BE2C (cell line): ENCODE data around the gene OTOP3.
"Not testable (repeated sequence)": the region's sequence is repeated elsewhere in the genome, so short reads cannot be mapped to it uniquely, and the experiment has no call there.

Experiments used
- DNase-seq: peaks from one replicate; pipeline ENCODE4 v3.0.0-alpha.2; 2020
- H3K27me3 ChIP-seq: fragments of 250-450 bp; sonication (Bioruptor Pico); 2 replicates; pipeline ENCODE4 v1.5.1; 2020; ENCODE audit warnings: mild to moderate bottlenecking
- H3K36me3 ChIP-seq: fragments of 250-450 bp; sonication (Bioruptor Pico); 2 replicates; pipeline ENCODE4 v1.5.1; 2020; ENCODE audit warnings: mild to moderate bottlenecking
- H3K4me1 ChIP-seq: fragments of 250-450 bp; sonication (Bioruptor Pico); 2 replicates; pipeline ENCODE4 v1.5.1; 2020
- H3K4me3 ChIP-seq: 2 replicates; pipeline ENCODE4 v1.5.1; 2011; ENCODE audit warnings: low read depth, low read length
- H3K9me3 ChIP-seq: fragments of 250-450 bp; sonication (Bioruptor Pico); 2 replicates; pipeline ENCODE4 v1.5.1; 2020
- TF ChIP-seq, protein P1 (sequence below): IDR thresholded peaks from 2 replicates; pipeline ENCODE4 v1.5.1; 2012; ENCODE audit warnings: mild to moderate bottlenecking, low read depth, low read length

The OTOP3 gene

DNA sequence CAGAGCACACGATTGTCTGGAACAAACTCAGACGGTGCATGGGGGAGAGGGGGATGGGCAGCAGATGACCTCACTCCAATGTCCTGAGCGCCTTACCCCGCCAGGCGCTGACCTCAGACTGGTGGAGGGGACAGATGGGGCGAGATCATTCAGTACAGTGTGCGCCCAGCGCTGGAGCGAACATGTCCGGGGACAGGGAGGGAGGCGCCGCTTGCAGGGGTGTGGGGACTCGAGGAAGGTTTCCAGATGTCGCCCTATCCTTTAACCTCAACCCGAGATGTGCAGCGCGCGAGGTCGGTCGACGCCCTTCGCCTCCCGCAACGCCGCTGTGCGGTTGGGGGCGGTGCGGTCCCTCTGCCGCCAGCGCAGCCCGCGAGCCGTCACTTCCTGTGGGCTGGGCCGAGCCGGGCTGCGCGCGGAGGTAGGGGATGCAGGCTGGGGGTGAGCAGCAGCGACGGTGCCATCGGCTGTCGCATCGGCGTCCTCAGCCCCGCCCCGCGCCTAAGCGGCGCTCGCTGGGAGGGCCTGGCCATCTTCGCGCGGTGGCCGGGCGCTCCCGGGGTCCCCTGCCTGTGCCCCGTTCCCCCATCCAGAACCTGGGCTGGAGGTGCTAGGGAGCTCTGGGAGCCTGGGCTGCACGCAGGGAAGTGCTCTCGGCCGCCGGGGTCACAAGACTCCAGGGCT is 46.4 kb downstream of the OTOP3 start:
- no peaks in the 10 kb centered on the region for H3K27me3 ChIP-seq
- DNase-seq = peak; percentile 94
- no peaks in the 10 kb centered on the region for H3K9me3 ChIP-seq
- no peaks in the 10 kb centered on the region for H3K36me3 ChIP-seq
- peak overlapping the region; percentile 87 for H3K4me3 ChIP-seq
- TF ChIP-seq, protein P1, sequence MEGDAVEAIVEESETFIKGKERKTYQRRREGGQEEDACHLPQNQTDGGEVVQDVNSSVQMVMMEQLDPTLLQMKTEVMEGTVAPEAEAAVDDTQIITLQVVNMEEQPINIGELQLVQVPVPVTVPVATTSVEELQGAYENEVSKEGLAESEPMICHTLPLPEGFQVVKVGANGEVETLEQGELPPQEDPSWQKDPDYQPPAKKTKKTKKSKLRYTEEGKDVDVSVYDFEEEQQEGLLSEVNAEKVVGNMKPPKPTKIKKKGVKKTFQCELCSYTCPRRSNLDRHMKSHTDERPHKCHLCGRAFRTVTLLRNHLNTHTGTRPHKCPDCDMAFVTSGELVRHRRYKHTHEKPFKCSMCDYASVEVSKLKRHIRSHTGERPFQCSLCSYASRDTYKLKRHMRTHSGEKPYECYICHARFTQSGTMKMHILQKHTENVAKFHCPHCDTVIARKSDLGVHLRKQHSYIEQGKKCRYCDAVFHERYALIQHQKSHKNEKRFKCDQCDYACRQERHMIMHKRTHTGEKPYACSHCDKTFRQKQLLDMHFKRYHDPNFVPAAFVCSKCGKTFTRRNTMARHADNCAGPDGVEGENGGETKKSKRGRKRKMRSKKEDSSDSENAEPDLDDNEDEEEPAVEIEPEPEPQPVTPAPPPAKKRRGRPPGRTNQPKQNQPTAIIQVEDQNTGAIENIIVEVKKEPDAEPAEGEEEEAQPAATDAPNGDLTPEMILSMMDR = peak; percentile 10; the same call in 1 of the 2 replicates
- H3K4me1 ChIP-seq = no peaks in the 10 kb centered on the region

DNA sequence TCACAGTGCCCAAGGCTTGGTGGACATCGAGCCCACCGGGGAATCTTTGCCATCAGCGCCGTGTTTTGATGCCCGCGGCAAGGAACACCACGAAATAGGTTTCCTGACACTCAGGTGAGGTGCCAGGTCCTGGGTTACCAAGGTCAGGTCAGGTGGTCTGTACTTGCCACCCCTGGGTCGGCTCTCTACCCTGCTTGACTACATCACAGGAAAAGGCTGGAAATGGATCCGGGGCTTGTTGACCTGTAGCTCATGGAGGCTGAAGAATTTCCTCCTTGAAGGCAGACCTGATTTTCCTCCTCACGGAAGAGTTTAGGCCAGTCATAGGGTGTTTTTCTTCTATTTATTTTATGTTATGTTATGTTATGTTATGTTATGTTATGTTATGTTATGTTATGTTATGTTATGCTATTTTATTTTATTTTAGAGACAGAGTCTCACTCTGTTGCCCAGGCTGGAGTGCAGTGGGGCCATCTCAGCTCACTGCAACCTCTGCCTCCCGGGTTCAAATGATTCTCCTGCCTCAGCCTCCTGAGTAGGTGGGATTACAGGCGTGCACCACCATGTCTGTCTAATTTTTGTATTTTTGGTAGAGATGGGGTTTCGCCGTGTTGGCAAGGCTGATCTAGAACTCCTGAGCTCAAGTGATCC is 47.1 kb downstream of the OTOP3 start:
- H3K4me3 ChIP-seq = peak overlapping the region; percentile 87
- not testable (repeated sequence) for H3K4me1 ChIP-seq, DNase-seq, H3K9me3 ChIP-seq, H3K27me3 ChIP-seq, H3K36me3 ChIP-seq

DNA sequence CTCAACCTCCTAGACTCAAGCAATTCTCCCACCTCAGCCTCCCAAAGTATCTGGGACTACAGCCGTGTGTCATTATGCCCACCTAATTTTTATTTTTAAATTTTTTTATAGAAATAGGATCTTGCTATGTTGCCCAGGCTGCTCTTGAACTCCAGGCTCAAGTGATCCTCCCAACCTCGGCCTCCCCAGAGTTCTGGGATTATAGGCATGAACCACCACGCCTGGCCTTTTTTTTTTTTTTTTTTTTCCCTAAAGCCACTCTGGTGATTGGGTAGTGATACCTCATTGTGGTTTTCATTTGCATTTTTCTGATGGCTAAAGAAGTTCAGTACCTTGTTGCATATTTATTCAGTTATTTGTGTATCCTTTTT is 50.5 kb downstream of the OTOP3 start:
- peaks cover 7% of the 10 kb centered on the region for H3K4me1 ChIP-seq
- TF ChIP-seq, protein P1 = no peak
- no peaks in the 10 kb centered on the region for H3K9me3 ChIP-seq
- no peak overlapping the region for H3K4me3 ChIP-seq
- no peaks in the 10 kb centered on the region for H3K36me3 ChIP-seq
- no peak for DNase-seq
- no peaks in the 10 kb centered on the region for H3K27me3 ChIP-seq

DNA sequence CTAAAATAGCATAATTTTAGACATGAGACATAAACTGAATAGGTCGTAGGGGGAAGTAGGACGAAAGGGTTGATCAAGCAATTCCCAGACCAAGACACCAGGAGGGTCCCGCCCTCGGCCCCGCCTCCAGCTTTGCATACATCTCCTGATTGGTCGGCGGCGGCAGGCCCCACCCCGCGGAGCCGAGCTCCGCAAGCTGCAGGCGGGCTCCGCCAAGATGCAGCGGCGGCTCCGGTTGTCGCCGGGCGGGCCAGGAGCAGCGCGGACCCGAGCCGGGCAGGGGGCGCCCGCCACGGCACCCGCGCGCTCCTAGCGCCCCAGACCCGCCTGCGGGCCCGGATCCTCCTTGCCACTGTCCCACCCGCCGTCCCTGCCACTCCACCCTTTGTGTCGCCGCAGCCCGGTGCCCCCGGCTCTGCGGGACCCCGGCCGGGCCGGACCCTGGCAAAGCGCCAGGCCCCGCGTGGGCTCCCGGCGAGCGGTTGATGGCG is 51.8 kb downstream of the OTOP3 start, which contains the start of gene CDR2L:
TSS of gene CDR2L (plus strand) at position 215 of the 491 bp plus-strand sequence. CDS start 412 bp downstream, outside the sequence.
- Histone ChIP-seq H3K27me3 (no peaks in the 10 kb centered on the region), H3K36me3 (no peaks in the 10 kb centered on the region), H3K9me3 (no peaks in the 10 kb centered on the region), H3K4me1 (peaks cover 7% of the 10 kb centered on the region), H3K4me3 (peak within 1 kb of the TSS; percentile 87)
- TF ChIP-seq, protein P1 = no peak
- DNase-seq = peak; percentile 99

DNA sequence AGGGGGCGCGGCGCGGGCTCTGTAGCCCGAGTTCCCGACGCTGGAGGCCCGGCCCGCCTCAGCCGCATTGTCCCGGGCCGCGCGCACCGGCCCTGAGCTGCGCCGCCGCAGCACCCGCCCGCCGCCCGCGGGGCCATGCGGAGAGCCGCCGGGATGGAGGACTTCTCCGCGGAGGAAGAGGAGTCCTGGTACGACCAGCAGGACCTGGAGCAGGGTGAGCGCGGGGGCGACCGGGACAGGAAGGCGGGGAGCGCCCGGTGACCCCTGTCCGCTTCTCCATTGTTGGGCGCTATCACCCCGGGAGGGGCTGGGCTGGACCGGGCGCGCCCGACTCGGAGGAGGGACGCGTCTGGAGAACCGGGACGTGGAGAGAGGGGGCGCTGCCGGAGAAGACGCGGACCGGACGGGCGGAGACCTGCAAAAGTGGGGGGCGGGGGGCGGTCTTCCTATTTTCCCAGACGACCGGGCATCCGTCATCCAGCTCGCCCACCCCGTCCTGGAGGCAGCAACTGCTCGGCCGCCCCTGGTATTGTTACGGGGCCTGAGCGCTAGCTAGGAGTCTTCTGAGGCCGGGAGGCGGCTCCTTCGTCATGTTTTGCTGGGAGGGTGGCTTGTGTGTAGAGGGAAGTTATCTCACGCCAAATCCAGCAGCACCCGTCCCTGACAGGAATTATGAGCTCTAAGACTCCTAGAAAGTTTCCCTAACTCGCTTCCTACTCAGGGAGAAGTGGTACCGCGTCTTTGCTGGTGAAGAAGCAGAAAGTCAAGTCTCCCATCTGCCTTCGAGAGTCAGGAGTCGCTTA is 52.4 kb downstream of the OTOP3 start:
- TF ChIP-seq, protein P1 = peak; percentile 33
- Histone ChIP-seq H3K36me3 (no peaks in the 10 kb centered on the region), H3K9me3 (no peaks in the 10 kb centered on the region), H3K27me3 (no peaks in the 10 kb centered on the region), H3K4me1 (peaks cover 7% of the 10 kb centered on the region), H3K4me3 (peak overlapping the region; percentile 87)
- peak; percentile 76 for DNase-seq

DNA sequence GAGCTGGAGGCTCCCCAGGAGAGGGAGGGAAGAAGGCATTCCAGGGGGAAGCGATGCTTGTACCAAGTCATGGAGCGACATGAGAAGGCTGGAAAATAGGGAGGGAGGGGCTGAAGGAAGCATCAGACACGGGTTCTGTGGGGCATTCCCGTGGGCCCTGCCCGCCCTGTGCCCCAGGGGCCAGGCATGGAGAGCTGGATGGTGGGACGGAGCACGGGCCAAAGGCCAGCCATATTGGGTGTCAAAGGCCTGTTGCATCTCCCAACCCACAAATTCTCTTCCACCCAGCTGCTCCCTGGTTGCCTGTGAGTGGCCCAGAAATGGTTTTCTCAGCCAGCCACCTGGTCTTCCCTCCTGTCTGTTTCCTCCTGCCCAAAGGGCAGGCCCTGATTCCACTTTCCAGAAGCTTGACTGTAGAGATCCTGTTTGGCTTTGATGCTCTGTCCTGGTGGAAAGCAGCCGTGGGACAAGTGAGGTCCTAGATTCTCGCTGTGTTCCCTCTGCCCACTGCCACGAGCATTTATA is 54.9 kb downstream of the OTOP3 start:
- Histone ChIP-seq H3K9me3 (no peaks in the 10 kb centered on the region), H3K36me3 (no peaks in the 10 kb centered on the region), H3K27me3 (no peaks in the 10 kb centered on the region), H3K4me3 (no peak overlapping the region), H3K4me1 (peaks cover 7% of the 10 kb centered on the region)
- TF ChIP-seq, protein P1 = no peak
- DNase-seq = no peak
